ENCODE data around the gene ALPG.

DNA sequence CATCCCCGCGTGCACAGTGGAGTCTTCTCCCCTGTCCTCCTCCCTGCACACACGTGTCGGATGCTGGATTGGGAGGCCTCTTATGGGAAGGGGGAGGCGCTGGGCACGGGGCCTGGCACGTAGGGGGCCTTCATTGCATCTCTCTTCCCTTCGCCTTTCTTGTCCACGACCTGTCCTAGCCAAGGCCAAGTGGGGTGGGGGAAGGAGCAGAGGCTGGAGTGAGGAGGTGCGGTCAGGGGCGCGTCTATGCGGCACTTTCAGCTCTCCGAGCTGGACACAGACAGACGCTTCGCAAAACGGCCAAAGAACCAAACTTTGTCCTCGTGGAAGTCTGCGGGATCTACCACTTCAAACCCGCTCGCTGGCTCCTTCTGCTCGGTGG is 13.4 kb downstream of the ALPG start:
- TF ChIP-seq, protein P1, sequence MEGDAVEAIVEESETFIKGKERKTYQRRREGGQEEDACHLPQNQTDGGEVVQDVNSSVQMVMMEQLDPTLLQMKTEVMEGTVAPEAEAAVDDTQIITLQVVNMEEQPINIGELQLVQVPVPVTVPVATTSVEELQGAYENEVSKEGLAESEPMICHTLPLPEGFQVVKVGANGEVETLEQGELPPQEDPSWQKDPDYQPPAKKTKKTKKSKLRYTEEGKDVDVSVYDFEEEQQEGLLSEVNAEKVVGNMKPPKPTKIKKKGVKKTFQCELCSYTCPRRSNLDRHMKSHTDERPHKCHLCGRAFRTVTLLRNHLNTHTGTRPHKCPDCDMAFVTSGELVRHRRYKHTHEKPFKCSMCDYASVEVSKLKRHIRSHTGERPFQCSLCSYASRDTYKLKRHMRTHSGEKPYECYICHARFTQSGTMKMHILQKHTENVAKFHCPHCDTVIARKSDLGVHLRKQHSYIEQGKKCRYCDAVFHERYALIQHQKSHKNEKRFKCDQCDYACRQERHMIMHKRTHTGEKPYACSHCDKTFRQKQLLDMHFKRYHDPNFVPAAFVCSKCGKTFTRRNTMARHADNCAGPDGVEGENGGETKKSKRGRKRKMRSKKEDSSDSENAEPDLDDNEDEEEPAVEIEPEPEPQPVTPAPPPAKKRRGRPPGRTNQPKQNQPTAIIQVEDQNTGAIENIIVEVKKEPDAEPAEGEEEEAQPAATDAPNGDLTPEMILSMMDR (optimal IDR thresholded peaks at IDR 0.05 in 1 of 3, IDR thresholded peaks at IDR 0.05 in 1 of 3, conservative IDR thresholded peaks at IDR 0.05 in 1 of 3; ENCODE audit: extremely low read depth in 1 of 3, insufficient read depth in 2 of 3, low read length in 3 of 3) = no peak
- no peak for TF ChIP-seq EZH2 (IDR thresholded peaks at IDR 0.05; ENCODE audit: low read length)
